HG03520 (cell line): ENCODE measurements around the gene GAK.
"Not testable (repeated sequence)": the region's sequence is repeated elsewhere in the genome, so short reads cannot be mapped to it uniquely, and the experiment has no call there.

Experiments used
- ATAC-seq: cut with Tn5 transposase; IDR thresholded peaks from one replicate; pipeline ENCODE4 v1.9.1; 2021; ENCODE audit warnings: mild to moderate bottlenecking, moderate library complexity; ENCODE audit not compliant: unreplicated experiment

Gene GAK

DNA sequence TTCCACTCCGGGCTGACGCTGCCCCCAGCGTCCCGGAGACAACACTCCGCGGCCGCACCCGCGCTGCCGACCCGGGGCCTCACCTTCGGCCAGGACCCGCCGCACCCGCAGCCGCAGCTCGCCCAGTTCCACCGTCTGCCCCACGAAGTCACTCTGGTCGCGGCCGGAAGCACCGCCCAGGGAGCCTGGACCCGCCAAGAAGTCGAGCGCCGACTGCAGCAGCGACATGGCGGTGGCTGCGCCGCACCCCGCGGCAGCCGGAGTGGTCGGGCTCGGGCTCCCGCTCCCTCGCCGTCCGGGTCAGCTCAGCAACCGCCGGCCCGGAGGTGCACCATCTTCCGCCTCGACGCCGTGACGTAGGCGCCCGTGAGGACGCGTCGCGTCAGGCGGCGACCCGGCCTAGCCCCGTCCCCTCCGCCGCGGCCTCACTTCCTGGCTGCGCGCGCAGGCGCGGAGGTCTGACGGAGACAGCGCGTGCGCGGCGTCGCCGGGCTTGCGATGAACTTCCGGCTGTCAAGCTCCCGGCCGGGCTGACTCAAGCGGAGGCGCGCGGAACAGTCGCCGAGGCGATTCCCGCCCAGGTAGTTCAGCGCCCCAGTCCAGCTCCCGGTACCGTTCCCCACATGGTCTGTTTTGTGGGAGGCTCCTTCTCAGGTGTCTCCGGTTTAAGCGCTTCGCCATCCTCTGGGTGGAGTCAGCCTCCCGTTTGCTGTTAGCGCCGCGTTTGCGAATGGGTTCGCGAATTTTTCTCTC lies at the start of gene GAK, which contains the start of gene TMEM175:
GAK (minus strand) TSS at position 357 of the 753 bp plus-strand sequence; CDS start at position 228, 129 bp downstream.
TMEM175 (plus strand) TSS at position 501 of the 753 bp plus-strand sequence. CDS start 15,280 bp downstream, outside the sequence.
- peak; percentile 86 for ATAC-seq

- ATAC-seq, result no peak
Observed at GRCh38 chr4:978957-979701, 47.0 kb upstream of the GAK start.

DNA sequence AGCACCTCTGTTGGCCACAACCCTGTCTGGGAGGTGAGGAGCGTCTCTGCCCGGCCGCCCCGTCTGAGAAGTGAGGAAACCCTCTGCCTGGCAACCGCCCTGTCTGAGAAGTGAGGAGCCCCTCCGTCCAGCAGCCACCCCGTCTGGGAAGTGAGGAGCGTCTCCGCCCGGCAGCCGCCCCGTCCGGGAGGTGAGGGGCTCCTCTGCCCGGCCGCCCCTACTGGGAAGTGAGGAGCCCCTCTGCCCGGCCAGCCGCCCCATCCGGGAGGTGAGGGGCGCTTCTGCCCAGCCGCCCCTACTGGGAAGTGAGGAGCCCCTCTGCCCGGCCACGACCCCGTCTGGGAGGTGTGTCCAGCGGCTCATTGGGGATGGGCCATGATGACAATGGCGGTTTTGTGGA lies 43.9 kb upstream of the GAK start:
- ATAC-seq, result not testable (repeated sequence)

GRCh38 chr4:974668-975067 lies 42.6 kb upstream of the GAK start:
- ATAC-seq, result no peak

DNA sequence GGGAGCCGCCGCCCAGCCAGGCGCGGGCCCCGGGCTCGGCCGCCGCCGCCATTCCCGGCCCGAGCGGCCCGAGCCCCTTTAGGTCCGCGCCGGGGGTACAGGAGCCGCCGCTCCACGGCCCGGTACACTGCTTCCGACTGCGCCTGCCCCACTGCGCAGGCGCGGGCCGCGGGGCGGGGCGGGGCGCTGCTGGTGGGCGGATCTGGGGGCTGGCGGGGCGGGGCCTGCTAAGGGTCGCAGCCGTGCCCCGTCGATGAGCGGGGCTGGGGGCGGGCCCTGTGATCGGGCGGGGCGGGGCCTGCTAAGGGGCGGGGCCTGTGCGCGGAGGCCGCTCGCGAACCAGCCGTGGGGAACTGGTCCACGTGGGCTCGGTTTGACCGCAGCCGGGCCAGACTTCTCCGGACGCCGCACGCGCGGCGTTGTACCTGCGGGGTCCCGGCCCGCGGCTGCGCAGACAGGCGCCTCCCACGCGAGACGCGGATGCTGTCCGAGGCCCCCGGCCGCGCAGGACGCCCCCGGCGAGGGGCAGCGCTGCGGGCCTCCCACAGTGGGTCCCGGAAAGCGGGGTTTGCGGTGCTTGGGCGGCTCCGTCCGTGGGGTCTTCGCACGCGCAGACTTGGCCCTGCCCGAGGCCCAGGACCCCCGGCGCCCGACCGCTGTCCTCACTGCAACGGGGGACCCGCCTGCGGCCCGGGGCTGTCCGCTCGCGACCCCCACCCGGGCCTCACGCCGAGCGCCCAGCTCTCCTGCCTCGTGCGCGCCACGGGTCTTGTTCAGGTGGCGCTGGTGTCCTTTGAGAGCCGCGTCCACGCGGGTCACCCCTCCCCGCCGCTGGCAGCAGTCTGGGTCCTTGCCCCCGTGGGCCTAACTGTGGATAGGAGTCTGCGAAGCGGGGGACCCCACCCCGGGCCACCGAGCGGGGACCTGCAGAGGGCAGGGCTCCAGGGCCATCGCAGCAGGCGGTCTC lies 41.6 kb upstream of the GAK start, which contains the start of gene DGKQ:
DGKQ (minus strand) TSS at position 139 of the 967 bp plus-strand sequence; CDS start at position 52, 87 bp downstream.
- ATAC-seq, result peak; percentile 68

- ATAC-seq, result peak; percentile 35
Observed at GRCh38 chr4:972651-973424, 40.7 kb upstream of the GAK start.

GRCh38 chr4:971666-972500 lies 39.8 kb upstream of the GAK start:
- no peak for ATAC-seq

DNA sequence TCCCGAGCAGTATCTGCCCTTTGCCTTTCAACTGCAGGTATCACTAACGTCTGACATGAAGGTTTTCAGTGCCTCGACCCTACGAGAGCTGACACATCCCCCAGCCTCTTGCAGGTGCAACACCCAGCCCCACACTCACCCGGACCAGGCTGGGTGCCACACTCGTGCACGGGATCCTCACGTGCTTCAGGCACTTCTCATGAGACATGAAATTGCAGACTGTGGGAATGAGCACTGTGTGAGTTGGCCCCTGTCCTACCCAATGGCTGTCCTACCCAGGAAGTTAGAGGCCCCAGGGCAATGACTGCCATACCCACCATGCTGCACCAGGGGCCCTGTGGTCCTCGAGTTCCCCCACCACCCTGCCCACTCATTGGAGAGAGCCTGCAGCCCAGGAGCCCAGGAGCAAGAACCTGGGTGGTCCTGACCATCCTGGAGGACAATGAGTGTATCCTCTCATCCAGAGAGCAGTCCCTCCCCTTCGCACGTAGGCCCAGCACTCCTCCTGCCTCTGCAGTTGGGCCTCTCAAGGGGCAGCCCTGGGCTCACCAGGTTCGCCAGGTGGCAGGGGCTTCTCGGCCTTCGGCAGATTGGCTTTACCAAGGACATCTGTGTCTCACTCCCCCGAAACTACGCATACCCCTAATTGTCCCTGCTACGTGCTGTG lies 38.9 kb upstream of the GAK start:
- no peak for ATAC-seq

- no peak for ATAC-seq
Observed at GRCh38 chr4:970046-970745, 38.1 kb upstream of the GAK start.

- no peak for ATAC-seq
Observed at GRCh38 chr4:968621-969394, 36.7 kb upstream of the GAK start.

- ATAC-seq, result no peak
Observed at GRCh38 chr4:968221-968620, 36.1 kb upstream of the GAK start.

- ATAC-seq, result no peak
Observed at GRCh38 chr4:967113-968104, 35.3 kb upstream of the GAK start.

- no peak for ATAC-seq
Observed at GRCh38 chr4:966266-967112, 34.4 kb upstream of the GAK start.

DNA sequence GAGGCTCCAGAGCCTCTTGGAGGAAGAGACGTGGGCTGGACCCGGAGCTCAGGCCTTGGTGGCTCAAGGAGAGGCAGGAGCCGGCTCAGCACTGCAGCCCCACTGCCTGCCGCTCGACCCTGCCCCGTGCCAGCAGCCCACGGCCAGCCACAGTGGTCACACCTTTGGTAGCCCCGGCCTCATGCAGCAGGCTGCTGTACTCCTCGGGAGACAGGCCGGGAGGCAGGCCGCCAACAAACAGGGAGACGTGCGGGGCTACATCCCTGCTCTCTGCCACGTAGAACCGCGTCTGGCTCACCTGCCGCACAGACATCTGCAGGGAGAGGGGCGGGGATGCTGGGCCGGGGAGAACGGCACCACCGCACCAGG lies 33.6 kb upstream of the GAK start:
- ATAC-seq, result no peak

GRCh38 chr4:965048-965765 lies 33.1 kb upstream of the GAK start:
- ATAC-seq, result no peak
